ENCODE results near the gene MTHFR.

The MTHFR gene

GRCh38 chr1:11752359-11753088, 53.2 kb downstream of the MTHFR start:
- no peak for TF ChIP-seq GATA2 (IDR thresholded peaks at IDR 0.05; ENCODE audit: low read depth, low read length)
- no peak for TF ChIP-seq GATA3 (IDR thresholded peaks at IDR 0.05; ENCODE audit: low read depth, low read length)

GRCh38 chr1:11751087-11751486, 54.7 kb downstream of the MTHFR start:
- no peak for TF ChIP-seq GATA3 (IDR thresholded peaks at IDR 0.05; ENCODE audit: low read depth, low read length)
- TF ChIP-seq GATA2 (IDR thresholded peaks at IDR 0.05; ENCODE audit: low read depth, low read length), result no peak

DNA sequence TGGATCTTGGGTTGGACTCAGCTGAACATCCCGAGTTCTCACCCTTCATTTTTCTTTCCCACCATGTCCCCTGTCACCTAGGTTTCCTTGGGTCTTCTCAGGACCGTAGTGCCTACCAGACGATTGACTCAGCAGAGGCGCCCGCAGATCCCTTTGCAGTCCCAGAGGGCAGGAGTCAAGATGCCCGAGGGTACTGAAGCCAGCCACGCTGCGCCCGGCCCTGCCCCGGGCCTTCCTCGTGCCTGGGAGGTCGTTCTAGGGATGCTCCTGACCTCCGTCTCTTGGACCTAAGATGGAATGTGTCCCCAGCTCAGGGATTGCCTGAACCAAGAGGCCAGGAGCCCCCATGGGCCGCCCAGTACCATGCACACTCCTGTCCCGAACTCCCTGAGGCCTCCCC, 55.8 kb downstream of the MTHFR start:
- no peak for TF ChIP-seq GATA2 (IDR thresholded peaks at IDR 0.05; ENCODE audit: low read depth, low read length)
- TF ChIP-seq GATA3 (IDR thresholded peaks at IDR 0.05; ENCODE audit: low read depth, low read length), result no peak

DNA sequence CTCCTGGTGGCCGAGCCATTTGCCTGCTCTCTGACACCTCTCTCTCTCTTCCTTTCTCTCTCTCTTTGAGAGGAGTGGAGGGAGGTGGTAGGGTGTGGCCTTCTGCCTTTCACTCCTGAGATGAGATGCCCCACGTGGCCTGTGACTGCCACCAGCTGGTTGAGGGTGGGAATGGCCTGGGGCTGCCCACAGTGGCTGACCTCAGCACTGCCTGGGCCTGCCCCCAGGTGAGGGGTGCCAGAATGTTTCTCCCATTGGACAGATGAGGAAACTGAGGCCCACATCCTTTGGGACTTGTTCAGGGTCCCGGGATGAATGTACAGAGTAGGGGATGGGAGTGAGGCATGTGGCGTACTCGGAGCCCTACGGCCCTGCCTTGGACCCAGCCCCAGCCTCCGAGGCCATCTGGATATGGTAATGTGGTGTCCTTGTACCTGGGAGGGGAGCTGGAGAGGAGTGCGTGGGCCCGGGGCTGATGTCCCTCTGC, 56.5 kb downstream of the MTHFR start:
- TF ChIP-seq GATA2 (IDR thresholded peaks at IDR 0.05; ENCODE audit: low read depth, low read length) (no peak), GATA3 (IDR thresholded peaks at IDR 0.05; ENCODE audit: low read depth, low read length) (no peak)

GRCh38 chr1:11748294-11749202, 57.2 kb downstream of the MTHFR start:
- TF ChIP-seq GATA3 (IDR thresholded peaks at IDR 0.05; ENCODE audit: low read depth, low read length), result no peak
- TF ChIP-seq GATA2 (IDR thresholded peaks at IDR 0.05; ENCODE audit: low read depth, low read length), result no peak

DNA sequence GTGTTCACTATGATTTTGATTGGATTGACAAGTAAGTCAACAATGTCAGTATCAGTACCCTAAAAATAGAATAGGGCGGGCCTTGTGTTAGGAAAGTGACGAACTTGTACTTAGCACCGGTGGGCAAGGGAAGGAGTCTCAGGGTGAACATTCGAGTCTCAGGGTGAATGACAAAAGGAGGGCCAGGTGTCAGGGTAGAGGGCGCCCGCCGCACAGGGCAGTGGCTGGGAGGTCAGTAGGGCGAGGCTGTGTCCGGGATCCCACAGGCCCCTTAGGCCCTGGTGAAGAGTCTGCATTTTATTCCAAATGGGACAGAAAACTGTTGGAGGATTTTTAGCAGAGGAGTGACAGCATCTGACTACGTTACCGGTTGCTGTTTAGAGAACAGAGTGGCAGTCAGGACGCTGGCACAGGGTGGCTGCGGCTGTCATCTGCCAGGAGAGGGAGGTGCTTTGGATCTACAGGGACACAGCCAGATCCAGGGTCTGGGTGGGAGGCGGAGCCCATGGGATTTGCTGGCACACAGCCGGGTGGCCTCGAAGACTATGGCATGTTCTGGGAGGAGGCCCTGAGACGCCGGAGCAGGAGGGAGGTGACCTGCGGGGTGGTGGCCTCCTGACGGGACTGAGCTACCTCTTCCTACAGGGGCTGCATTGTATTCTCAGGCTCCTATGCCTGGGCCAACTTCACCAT, 58.8 kb downstream of the MTHFR start:
- TF ChIP-seq GATA3 (IDR thresholded peaks at IDR 0.05; ENCODE audit: low read depth, low read length), result no peak
- no peak for TF ChIP-seq GATA2 (IDR thresholded peaks at IDR 0.05; ENCODE audit: low read depth, low read length)

DNA sequence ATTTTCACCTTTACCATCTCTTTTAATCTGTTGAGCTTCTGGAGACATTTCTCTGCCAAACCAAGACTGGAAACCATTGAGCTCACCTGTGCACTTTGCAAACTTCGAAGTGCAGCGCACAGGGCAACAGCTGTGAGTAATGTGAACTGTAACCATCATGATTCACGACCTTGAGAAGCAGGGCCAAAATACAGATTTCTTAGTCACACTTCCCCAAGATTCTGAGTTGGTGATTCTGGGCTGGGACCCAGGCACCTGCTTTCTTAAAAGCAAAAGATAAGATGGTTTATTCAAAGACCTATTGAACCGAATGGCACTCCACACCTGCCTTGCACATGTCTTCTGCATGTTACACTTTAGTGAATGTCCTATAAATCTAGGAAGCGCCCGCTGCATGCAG, 59.7 kb downstream of the MTHFR start:
- TF ChIP-seq GATA2 (IDR thresholded peaks at IDR 0.05; ENCODE audit: low read depth, low read length) (no peak), GATA3 (IDR thresholded peaks at IDR 0.05; ENCODE audit: low read depth, low read length) (no peak)

- TF ChIP-seq GATA3 (IDR thresholded peaks at IDR 0.05; ENCODE audit: low read depth, low read length) (no peak), GATA2 (IDR thresholded peaks at IDR 0.05; ENCODE audit: low read depth, low read length) (no peak)
These were observed 61.5 kb downstream of the MTHFR start for GRCh38 chr1:11744287-11744686.

DNA sequence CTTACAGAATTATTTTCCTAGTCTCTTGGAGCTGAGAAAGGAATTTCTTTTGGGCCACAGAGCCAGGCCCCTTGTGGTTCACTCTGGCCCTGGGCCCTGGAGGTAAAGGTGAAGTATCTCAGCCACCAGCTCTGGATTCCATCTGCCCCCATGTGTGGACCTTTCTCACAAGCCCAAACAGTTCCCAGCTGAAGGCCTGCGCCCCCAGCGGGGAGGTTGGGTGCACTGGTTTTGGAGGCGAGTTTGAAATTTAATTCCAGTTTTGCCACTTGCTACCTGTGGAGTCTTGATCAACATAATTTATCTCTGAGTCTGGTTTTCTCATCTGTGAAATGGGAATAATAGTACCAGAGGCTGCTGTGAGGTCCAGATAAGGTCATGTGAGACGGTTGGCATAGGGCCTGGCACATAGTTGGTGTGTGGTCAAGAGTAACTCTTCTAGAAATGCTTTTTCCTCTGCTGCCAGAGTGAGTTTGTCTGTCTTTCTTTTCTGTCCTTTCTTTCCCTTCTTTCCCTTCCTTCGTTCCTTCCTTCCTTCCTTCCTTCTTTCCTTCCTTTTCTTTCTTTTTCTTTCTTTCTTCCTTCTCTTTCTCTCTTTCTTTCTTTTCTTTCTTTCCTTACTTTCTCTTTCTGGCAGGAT, 63.7 kb downstream of the MTHFR start:
- no peak for TF ChIP-seq GATA3 (IDR thresholded peaks at IDR 0.05; ENCODE audit: low read depth, low read length)
- no peak for TF ChIP-seq GATA2 (IDR thresholded peaks at IDR 0.05; ENCODE audit: low read depth, low read length)

DNA sequence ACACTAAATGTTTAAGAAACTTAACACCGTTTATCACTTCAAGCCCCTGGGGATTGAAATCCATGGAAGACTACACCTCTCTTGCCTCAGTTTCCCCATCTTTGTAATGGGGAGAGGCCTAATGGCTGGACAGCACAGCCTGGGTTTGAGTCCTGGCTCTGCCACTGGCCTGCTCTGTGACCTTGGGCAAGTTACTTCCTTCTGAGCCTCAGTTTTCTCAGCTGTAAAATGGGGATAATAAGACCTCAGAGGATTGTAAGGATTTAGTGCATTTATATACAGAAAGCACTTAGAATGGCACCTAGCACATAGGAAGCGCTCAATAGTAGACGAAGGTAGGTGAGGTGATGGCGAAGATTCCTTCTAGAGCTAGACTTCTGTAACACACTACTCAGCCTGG, 64.3 kb downstream of the MTHFR start:
- TF ChIP-seq GATA3 (IDR thresholded peaks at IDR 0.05; ENCODE audit: low read depth, low read length), result no peak
- no peak for TF ChIP-seq GATA2 (IDR thresholded peaks at IDR 0.05; ENCODE audit: low read depth, low read length)

GRCh38 chr1:11740258-11741192, 65.2 kb downstream of the MTHFR start:
- no peak for TF ChIP-seq GATA3 (IDR thresholded peaks at IDR 0.05; ENCODE audit: low read depth, low read length)
- TF ChIP-seq GATA2 (IDR thresholded peaks at IDR 0.05; ENCODE audit: low read depth, low read length), result peak; percentile 66

DNA sequence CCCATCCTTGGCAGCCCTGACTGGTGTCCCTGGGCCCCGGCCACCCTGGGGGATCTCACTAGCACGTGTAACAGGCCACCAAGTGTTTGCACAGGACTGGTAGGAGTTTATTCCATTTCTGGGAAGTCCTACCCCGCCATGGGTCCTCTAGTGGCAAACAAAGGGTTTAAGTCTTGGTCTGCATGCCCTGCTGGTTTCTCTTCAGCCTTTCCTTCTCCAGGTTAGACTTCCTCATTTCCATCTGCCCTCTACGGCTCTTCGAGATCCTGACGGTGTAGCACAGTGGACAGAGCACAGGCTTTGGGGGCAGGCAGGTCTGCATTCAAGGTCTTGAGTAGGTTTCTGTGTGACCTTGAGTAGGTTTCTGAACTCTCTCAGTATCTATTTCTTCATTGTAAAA, 67.0 kb downstream of the MTHFR start:
- TF ChIP-seq GATA3 (IDR thresholded peaks at IDR 0.05; ENCODE audit: low read depth, low read length), result no peak
- no peak for TF ChIP-seq GATA2 (IDR thresholded peaks at IDR 0.05; ENCODE audit: low read depth, low read length)

GRCh38 chr1:11738096-11738495, 67.7 kb downstream of the MTHFR start:
- no peak for TF ChIP-seq GATA3 (IDR thresholded peaks at IDR 0.05; ENCODE audit: low read depth, low read length)
- no peak for TF ChIP-seq GATA2 (IDR thresholded peaks at IDR 0.05; ENCODE audit: low read depth, low read length)
